Measurements from ENCODE around the gene FAM193A. TPM values are rescaled to one million over a fixed set of nuclear protein-coding genes. Genes with fewer than 3 reads are reported as not detected.
A peak's percentile ranks its signal among the peaks of the same experiment; 100 is the strongest.

The FAM193A gene
- total and polyA plus RNA-seq, 2 experiments from 2014 or later, result 12.0 to 22.9 TPM

DNA sequence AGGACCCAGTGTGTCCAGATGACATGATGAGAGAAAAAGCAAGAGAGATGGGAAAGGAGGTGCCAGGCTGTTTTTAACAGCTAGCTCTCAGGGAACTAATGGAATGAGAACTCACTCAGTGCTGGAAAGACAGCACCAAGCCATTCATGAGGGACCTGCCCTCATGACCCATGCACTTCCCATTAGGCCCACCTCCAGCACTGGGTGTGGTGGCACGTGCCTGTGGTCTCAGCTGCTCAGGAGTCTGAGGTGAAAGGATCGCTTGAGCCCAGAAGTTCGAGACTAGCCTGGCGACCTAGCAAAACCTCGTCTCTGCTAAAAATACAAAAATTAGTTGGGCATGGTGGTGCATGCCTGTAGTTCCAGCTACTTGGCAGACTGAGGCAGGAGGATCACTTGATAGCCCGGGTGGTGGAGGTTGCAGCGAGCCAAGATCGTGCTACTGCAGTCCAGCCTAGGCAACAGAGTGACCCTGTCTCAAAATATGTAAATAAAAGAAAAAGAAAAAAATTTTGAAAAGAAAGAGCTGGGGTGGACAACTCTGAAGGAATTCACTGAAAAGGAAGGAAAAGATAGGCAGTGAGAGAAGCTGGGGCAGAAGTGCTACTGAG, 50.9 kb downstream of the FAM193A start (continued):
- TF ChIP-seq ZNF462 (CRISPR knock-in tag; IDR thresholded peaks at IDR 0.05) (no peak), STAT1 (IDR thresholded peaks at IDR 0.05; ENCODE audit: unreplicated experiment) (no peak), CREB1 (CRISPR knock-in tag; IDR thresholded peaks at IDR 0.05; ENCODE audit: low read depth) (no peak), EZH2phosphoT487 (IDR thresholded peaks at IDR 0.05; ENCODE audit: unreplicated experiment) (no peak)
- TF ChIP-seq, protein P1, sequence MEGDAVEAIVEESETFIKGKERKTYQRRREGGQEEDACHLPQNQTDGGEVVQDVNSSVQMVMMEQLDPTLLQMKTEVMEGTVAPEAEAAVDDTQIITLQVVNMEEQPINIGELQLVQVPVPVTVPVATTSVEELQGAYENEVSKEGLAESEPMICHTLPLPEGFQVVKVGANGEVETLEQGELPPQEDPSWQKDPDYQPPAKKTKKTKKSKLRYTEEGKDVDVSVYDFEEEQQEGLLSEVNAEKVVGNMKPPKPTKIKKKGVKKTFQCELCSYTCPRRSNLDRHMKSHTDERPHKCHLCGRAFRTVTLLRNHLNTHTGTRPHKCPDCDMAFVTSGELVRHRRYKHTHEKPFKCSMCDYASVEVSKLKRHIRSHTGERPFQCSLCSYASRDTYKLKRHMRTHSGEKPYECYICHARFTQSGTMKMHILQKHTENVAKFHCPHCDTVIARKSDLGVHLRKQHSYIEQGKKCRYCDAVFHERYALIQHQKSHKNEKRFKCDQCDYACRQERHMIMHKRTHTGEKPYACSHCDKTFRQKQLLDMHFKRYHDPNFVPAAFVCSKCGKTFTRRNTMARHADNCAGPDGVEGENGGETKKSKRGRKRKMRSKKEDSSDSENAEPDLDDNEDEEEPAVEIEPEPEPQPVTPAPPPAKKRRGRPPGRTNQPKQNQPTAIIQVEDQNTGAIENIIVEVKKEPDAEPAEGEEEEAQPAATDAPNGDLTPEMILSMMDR (conservative IDR thresholded peaks at IDR 0.05; ENCODE audit: low read depth in 2 of 2), result no peak

DNA sequence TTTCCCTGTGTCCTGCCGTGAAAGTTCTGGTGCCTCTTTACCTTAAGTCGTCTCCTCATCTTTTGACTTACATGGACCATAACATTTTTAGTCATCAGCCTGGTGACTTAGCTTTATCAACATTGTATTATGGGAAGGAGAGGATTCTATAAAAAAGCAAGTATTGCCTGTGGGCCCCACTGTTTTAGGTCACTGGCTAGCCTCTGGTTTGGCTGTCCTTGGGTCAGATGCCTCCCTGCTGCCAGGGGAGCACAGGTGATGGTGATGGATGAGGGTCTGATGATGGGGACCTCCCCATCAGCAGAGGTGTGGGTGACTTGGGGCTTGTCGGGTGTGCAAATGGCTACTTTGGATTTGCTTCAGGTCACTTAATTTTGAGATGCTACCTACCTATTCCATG, 51.8 kb downstream of the FAM193A start:
- H3K27ac ChIP-seq (ENCODE audit: low read depth), result 0 out of 2 replicates have a peak overlapping the region, but pooled peaks have one; percentile 13
- H3K9me2 ChIP-seq (ENCODE audit: insufficient read depth), result no peaks in the 10 kb centered on the region
- no peaks in the 10 kb centered on the region for H3K36me3 Mint-ChIP-seq (ENCODE audit: low read depth)
- H3K4me3 Mint-ChIP-seq, result no peak overlapping the region
- H4K20me1 ChIP-seq (replicated peaks; ENCODE audit: insufficient read depth), result peaks cover 74% of the 10 kb centered on the region
- H3K36me3 ChIP-seq (ENCODE audit: insufficient read depth), result no peaks in the 10 kb centered on the region
- no peaks in the 10 kb centered on the region for H3K27me3 ChIP-seq (ENCODE audit: insufficient read depth)
- H3K4me3 ChIP-seq, result no peak overlapping the region
- no peak overlapping the region for H2AFZ ChIP-seq
- H3K27ac Mint-ChIP-seq, result no peak overlapping the region
- peaks cover 100% of the 10 kb centered on the region for H3K79me2 ChIP-seq (replicated peaks; ENCODE audit: insufficient read depth)
- peaks cover 3% of the 10 kb centered on the region for H3K27me3 Mint-ChIP-seq (ENCODE audit: insufficient read depth, low read depth, poor library complexity)
- H3K4me1 Mint-ChIP-seq, result peaks cover 41% of the 10 kb centered on the region
- no peaks in the 10 kb centered on the region for H3K9me3 Mint-ChIP-seq
- no peak overlapping the region for H3K4me2 ChIP-seq
- H3F3A ChIP-seq (replicated peaks; ENCODE audit: low read depth), result peaks cover 12% of the 10 kb centered on the region
- ATAC-seq, result no peak
- DNase-seq (ENCODE audit: low spot score), result no peak
- H3K4me1 ChIP-seq (ENCODE audit: insufficient read depth), result peaks cover 33% of the 10 kb centered on the region
- no peak for TF ChIP-seq EZH2 (IDR thresholded peaks at IDR 0.05; ENCODE audit: low read depth, unreplicated experiment)
- no peak for TF ChIP-seq ZNF114 (CRISPR knock-in tag; IDR thresholded peaks at IDR 0.05)
- TF ChIP-seq STAT1 (IDR thresholded peaks at IDR 0.05; ENCODE audit: unreplicated experiment), result no peak
- no peak for TF ChIP-seq REST (IDR thresholded peaks at IDR 0.05; ENCODE audit: unreplicated experiment)
- TF ChIP-seq ZNF331 (CRISPR knock-in tag; IDR thresholded peaks at IDR 0.05; ENCODE audit: low read depth), result no peak
- TF ChIP-seq, protein P1 (conservative IDR thresholded peaks at IDR 0.05; ENCODE audit: low read depth in 2 of 2), result no peak
- no peak for TF ChIP-seq JUNB (IDR thresholded peaks at IDR 0.05; ENCODE audit: unreplicated experiment)
